Measurements from ENCODE around the gene SLC6A19. TPM values are rescaled to one million over a fixed set of nuclear protein-coding genes. Genes with fewer than 3 reads are reported as not detected.

The SLC6A19 gene
- total RNA-seq, 1 experiment from 2014 or later = not detected

DNA sequence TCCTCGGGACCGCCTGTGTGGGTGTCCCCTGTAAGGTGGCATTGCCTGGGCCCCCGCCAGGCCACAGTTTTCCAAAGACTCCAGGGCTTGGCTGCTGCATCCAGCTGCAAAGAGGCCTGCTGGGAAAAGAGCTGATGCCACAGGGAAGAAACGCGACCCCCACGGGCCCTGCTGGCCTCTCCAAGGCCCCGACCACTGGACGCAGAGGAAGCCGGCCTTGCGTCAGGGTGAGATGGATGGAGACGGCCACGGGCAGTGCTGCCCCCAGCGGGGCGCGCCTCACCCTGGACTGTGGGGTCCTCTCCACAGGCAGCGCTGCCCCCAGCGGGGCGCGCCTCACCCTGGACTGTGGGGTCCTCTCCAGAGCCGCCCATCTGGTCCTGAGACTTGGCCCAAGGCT, 21.3 kb upstream of the SLC6A19 start:
- no peak for DNase-seq (ENCODE audit: low spot score)

DNA sequence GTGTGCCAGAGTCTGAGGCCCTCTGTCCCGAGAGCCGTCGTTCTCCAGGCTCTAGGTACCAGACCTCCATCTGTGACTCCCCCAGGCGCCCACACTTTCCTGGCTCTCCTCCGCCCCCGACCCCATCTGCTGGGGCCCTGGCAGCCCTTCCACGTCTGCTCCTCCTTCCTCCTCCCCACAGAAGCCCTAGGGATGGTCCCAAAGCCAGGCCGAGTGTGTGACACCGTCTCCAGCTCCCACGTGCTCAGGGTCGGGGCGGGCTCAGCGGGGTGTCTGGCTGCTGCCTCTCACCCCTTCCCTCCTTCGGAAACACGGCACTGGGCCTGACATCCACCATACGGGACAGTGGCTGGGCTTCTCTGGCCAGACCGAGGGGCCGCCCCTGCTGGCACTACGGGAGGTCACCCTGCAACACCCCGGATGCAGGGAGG, 20.5 kb upstream of the SLC6A19 start:
- no peak for DNase-seq (ENCODE audit: low spot score)

DNA sequence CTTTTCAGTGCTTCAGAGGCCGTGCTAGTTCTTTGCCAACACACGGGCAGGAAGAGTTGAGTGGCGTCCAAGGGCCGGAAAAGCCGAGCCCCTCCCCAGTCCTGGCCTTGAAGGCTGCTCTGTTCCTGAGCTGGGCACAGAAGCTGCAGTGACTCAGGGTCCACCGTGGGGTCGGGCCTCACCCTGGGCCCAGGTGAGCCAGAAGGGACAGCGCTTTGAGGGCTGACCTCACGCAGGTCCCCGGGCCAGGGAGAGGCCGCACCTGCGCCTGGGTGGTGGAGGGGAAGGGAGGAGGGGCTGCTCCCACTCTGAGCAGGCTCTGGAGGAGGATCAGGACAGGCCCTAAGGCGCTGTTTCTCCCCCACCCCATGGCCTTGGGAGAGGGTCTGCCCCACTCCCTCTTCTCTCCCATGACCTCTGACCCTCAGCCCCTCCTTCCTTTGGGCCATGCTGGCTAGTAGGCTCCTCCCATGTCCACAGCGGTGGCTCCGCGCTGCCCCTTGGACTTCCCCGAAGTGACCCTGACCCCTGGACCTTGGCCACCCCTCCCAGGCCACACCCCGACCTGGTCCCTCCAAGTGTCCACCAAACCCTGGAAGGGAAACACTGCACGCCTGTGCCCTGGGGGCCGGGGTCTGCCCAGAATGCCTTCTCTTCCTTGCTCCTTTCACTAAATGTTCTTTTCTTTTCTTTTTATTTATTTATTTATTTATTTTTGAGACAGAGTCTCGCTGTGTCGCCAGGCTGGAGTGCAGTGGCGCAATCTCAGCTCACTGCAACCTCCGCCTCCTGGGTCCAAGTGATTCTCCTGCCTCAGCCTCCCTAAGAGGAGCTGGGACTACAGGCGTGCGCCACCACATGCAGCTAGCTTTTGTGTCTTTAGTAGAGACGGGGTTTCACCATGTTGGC, 19.7 kb upstream of the SLC6A19 start:
- no peak for DNase-seq (ENCODE audit: low spot score)

DNA sequence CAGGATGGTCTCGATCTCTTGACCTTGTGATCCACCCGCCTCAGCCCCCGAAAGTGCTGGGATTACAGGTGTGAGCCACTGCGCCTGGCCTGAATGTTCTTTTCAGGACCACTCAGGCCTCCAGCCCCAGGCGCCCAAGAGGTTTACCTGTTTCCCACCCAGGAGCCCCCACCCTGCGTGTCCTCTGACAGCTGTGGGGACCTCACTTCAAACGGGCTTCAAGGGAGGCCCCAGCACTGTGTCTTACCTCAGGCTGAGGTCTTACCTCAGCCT, 19.1 kb upstream of the SLC6A19 start:
- no peak for DNase-seq (ENCODE audit: low spot score)

DNA sequence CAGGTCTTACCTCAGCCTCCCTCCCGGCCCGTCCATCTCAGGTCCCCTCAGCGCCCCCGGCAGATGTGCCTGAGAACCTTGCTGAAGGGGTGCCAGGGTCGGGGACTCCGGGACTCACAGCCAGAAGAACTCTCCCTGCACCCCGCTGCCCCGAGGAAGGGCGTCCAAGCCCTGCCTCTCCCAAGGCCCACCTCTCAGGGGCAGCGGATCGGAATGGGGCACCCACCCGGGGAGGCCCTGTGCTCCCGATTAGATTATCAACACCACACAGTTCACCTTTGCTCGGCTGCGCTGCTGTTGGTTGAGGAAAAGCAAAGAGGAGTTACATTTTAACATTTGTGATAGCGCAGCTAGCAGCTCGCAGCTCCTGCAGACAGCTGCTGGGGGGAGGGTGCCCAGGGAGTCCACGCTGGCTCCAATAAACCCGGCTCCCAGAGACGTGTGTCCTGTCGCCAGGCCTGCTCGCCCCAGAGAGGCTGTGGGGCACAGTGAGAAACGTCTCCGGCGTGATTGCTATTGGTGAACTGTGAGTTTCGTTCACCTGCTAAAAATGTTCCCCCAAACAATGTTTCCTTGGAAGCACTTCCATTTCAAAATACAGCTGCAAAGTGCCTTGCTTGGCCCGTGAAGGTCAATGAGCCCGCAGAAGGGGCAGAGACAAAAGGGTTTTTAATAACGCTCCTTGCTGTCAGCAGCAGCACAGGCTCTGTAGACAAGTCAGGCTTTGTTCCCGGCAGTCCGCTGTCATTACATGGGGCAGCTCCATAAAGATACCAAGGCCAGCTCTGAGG, 18.6 kb upstream of the SLC6A19 start:
- DNase-seq (ENCODE audit: low spot score) = no peak

DNA sequence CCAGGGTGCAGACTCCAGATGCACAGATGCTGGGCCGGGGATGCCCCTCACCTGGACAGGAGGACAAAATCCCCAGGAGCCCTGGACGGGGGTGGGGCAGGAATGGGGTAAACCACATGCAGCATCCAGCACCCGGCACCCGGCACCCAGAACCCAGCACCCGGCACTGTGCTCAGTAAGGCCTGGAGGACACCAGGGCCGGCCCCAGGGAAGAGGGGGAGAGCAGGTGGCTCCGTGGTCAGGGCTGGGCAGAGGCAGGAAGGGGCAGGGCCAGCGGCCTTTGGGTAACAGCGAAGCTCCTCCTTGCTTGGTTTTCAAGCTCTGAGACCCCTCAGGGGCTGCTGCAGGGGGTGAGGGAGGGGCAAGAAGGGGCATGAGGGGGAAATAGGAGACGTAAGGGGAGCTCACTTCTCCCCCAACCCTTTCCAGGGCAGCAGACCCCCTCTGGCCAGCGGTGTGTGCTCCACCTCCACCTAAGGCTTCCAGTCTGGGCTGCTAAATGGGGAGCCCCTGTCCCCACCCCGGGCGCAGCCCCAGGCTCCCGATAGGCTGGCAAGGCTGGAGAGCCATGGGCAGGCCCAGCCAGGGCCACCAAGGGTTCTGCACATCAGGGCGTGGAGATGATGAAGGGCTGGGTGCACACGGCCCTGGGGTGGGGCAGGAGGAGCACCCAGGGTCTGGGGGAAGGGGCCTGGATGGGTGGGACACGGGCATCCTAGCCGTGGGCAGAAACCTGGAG, 17.8 kb upstream of the SLC6A19 start:
- DNase-seq (ENCODE audit: low spot score) = no peak

DNA sequence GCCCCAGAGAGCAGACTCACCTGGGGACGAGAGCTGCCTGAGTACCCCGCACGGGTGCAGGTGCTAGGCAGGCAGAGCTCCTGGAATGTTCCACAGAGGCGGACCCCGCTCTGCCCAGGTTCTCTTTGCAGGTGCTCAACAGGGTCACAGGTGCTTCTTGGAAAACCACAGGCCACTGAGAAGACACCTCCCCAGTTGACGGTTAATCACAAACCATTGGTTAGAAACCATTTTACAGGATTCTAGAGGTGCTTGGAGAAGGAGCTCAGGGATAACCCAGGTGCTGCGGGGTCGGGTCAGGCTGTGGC, 17.3 kb upstream of the SLC6A19 start:
- no peak for DNase-seq (ENCODE audit: low spot score)

DNA sequence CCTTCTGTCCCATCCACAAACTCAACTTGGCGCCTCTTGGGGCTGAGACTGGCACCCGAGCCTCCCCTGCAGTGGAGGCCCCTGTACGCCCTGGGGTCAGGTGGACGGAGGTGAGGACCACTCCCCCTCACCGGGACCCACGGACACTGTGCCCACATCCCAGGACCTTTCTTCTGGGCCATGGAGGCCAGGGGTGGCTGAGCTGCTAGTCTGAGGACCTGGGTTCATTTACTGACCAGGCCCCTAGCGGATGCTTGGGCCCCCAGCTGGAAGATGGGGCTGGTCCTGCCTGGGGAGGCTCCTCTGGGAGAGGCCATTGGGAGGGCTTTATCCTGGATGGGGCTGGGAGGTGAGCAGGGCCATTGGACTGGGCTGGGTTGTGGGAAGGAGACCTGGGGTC, 16.9 kb upstream of the SLC6A19 start:
- DNase-seq (ENCODE audit: low spot score) = no peak

DNA sequence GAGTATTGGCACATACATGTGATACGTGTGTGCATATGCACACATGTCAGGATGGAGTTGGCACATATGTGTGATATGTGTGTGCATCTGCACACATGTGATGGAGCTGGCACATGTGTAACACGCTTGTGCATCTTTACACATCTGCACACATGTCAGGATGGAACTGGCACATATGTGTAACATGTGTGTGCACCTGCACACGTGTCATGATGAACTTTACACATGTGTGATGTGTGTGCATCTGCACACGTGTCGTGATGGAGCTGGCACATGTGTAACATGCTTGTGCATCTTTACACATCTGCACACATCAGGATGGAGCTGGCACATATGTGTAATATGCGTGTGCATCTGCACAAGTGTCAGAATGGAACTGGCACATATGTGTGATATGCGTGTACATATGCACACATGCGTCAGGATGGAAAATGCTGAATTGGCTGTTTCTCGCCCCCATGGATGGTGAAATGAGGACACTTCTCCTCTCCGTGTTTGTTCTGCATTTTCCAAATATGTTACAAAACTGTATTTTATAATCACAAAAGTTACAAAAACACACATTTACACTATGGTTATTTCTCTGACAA, 16.3 kb upstream of the SLC6A19 start:
- DNase-seq (ENCODE audit: low spot score) = no peak

DNA sequence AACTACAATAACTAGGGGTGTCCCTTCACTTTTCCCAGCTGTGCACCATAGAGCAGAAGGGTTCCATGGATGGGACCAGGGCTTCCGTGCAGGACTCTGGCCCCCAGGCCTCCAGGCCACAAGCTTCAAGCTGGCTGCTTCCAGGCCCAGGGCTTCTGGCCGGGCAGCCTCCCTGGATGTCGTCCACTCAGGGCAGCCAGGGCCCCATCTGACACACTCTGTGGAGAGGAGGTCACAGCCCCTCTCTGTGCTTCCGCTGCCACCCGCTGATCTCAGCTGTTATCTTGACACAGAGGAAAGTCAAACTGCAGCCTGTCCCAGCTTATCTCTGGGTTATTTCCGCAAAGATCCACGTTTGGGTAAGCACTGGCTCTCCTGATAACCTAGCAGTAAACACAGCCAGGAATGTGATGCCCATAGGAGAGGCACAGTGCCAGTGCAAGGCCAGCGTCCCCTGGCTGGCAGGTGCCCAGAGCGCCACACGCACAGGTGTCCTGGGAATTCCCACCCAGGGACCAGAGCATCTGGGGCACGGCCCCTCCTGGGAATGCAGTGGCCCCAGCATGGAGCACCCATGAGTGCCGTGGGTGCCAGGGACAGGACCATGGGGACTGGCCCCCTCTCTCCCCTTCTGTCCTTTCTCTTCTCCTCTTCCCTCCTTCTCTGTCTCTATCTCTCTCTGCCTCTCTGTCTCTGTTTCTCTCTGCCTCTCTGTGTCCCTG, 15.6 kb upstream of the SLC6A19 start:
- DNase-seq (ENCODE audit: low spot score) = no peak

DNA sequence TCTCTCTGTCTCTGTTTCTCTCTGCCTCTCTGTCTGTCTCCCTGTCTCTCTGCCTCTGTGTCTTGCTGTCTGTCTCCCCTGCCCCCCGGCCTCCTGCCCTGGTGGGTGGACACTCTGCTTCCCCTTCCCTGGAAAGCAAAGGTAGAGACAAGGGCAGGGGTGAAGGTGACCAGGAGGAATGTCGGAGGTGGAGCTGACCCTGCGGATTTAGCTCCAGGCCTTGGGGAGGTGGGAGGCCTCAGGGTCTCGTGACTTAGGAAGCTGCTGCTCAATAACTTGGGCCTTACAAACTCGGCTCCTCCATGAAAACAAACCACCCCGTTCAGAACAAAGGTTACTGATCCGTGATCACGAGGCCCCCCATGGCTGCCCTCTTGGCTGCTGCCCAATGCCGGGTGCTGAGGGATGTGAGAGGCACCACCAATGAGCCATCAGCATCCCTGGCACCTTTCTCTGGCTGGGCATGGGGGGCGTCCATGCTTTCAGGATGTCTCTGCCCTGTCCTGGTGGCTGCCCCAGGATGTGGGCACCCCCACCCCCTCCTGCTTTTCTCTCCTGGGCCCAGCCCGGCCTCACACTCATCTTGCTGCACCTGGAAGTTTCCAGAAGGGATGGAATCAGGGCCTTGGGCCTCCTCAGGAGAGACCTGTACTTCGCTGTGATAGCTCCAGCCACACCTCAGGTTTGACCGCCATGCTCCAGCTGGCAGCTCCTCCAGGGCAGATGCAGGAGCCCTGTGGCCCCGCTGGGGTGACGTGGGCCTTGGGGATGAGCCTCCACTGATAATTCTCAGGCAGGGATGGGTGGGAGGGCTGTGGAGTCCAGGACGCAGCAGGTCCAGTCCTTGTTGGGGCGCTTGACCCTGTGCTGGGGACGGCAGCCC, 14.8 kb upstream of the SLC6A19 start:
- no peak for DNase-seq (ENCODE audit: low spot score)

DNA sequence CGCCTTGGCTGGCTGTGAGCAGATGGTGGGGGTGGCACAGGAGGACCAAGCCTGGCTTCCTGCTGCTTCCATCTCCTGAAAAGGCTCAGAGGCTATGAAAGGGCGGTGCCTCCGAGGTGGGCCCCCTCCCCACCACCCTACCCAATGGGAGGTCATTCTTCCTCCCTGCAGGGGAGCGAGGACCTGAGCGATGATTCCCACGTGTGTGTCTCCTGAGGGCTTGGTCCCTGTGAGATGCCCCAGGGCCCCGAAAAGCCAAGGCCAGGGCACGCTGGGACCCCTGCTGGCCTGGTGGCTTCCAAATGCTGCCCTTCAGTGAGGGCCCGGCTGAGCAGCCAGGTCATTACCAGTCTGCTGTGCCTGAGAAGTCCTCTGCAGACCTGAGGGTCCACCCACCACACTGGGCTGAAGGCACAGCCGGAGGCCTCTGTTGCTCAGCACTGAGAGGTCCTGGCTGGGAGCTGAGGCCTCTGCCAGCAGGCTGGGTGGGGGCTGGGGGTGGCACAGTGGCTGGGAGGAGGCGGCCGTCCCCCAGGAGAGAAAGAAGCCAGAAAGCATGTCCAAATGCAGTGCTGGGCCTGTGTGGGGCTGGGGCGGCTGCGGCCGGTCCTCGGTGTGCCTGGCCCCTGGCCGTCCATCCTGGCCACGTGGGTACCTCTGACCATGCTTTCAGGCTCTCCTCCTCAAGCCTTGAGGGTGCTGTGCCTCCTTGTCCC, 14.0 kb upstream of the SLC6A19 start:
- no peak for DNase-seq (ENCODE audit: low spot score)

DNA sequence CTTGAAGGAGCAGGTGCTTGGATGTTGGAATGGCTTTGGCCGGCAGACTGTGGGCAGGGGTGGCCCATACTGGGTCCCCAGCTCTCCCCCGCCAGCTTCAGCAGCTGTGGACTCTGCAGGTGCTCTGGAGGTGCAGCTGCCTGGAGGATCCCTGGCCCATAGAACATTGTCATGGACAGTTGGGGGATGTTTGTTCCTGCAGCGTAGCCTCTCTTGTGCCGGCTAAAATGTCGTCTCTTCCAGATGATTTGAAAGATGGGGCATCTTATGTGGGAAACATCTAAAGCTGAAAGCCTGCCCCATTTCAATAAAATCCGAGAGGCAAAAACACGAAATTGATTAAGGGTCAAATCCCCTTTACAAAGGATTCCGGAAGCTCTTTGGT, 13.5 kb upstream of the SLC6A19 start:
- DNase-seq (ENCODE audit: low spot score) = no peak

DNA sequence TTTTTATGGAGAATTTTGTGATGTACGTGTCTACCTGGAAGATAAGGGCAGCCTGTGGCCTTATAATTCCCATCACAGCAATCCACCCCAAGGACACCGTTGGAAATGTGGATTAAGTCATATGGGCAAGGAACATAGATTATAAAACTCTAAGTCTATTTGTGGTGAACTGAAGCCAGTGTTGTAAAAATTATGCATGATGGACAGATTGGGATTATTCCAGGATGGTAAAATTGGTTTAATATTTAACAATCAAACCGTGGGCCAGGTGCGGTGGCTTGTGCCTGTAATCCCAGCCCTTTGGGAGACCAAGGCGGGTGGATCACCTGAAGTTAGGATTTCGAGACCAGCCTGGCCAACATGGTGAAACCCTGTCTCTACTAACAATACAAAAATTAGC, 12.9 kb upstream of the SLC6A19 start:
- no peak for DNase-seq (ENCODE audit: low spot score)

DNA sequence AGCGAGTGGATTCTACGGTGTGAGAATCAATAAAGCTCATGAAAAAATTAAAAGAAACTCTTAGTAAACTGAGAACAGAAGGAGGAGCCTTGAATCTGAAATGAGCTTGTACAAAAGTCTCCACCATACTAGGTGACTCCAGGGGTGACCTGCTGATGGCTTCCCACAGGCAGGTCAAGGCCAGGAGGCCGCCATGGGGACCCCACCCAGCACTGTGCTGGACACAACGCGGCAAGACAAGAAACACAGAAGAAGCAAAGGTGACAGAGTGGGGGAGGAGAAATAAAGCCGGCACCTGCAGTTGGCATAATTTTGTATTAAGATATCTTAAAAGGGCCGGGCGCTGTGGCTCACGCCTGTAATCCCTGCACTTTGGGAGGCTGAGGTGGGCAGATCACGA, 12.1 kb upstream of the SLC6A19 start:
- no peak for DNase-seq (ENCODE audit: low spot score)

DNA sequence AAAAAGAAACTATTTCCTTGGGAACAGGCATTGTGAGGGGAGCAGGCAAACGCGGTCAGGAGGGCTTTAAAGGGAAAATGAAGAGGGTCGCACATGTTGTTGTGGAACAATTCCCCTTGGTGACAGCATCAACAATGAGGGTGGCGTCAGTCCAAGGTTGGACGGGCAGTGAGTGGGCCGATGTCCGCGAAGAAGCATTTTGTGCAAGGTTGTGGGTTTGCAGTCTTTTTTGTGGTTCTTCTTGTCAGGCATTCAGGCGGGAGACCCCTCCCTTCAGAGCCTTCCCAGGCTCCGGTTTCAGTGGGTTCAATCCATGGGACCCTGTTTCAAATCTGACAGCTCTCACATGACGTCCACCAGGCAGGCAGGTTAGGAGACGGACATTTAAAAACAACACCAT, 11.1 kb upstream of the SLC6A19 start:
- DNase-seq (ENCODE audit: low spot score) = no peak

DNA sequence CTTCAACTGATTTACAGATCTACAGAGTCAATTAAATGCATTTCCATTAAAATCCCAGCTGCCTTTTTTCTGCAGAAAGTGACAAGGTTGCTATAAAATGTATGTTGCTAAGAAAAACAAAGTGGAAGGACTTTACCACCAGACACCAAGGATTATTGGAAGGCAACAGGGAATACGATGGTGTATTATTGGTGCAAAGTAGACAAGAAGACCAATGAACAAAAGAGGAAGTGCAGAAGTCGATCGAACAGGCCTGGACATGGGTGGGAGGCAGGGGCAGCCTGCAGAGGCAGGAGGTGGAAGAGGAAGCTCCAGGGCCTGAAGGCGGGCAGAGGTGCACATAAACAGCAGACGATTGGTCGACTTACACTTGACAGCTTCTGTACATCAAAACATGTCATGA, 10.6 kb upstream of the SLC6A19 start:
- DNase-seq (ENCODE audit: low spot score) = no peak

DNA sequence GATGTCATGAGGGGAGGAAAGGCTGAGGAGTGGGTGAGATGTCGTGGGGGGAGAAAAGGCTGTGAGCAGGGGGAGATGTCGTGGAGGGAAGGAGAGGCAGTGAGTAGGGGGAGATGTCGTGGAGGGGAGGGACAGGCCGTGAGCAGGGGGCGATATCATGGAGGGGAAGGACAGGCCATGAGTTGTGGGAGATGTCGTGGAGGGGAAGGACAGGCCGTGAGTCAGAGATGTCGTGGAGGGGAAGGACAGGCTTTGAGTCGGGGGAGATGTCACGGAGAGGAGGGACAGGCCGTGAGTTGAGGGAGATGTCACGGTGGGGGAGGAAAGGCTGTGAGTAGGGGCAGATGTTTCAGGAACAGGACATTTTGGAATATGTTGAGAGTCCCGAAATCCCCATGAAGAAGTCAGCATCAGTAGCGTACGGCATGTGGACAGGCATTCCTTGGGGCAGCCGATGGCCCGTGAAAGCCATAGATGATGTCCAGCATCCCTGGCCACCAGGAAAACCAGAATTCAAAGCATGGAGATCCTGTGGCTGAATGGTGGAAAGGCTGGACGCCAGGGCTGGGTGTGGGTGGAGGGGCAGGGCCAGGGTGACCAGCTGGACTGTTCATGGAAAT, 8.3 kb upstream of the SLC6A19 start:
- no peak for DNase-seq (ENCODE audit: low spot score)

DNA sequence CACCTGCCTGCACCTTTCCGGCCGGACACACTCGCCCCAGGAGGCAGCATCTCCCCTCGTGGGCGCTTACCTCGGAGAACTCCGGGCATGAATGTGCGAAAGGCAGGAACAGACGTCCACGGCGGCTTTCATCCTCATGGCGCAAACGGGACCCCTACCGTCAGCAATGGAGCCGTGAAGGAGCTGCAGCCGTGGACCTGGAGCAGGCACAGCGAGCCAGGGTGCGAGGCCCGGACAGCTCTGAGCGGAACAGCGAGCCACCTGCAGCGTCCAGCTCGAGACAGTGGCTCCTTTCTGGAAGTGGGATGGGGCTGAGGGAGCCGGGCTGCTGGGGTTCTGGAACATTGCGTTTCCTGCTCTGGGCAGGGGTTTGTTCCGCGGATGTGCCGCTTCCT, 7.8 kb upstream of the SLC6A19 start:
- DNase-seq (ENCODE audit: low spot score) = no peak

DNA sequence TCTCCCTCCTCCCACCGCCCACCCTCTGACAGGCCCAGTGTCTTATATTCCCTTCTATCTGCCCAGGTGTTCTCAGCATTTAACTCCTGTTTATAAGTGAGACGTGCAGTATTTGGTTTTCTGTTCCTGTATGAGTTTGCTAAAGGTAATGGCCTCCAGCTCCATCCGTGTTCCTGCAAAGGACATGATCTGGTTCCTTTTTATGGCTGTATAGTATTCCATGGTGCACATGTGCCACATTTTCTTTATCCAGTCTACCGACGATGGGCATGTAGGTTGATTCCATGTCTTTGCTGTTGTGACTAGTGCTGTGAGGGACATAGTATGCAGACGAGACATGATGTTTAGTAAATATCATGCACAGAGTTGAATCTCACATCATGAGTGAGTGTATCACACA, 7.0 kb upstream of the SLC6A19 start:
- DNase-seq (ENCODE audit: low spot score) = no peak

Data from A172 (cell line).